ENCODE data around the gene SPTB.

SPTB gene

GRCh38 chr14:64730681-64731080 is 149.0 kb downstream of the SPTB start:
- no peak for TF ChIP-seq CTCF (IDR thresholded peaks at IDR 0.05; ENCODE audit: borderline replicate concordance, control extremely low read depth, extremely low read depth, insufficient read depth, missing control alignments)
- DNase-seq (ENCODE audit: low spot score) = no peak
- in situ Hi-C loops (cut with MboI; ENCODE audit: low sequenced_read_pairs, unreplicated experiment) = no loop called here

- TF ChIP-seq CTCF (IDR thresholded peaks at IDR 0.05; ENCODE audit: borderline replicate concordance, control extremely low read depth, extremely low read depth, insufficient read depth, missing control alignments) = no peak
Measured at GRCh38 chr14:64730061-64730440, 149.7 kb downstream of the SPTB start.

GRCh38 chr14:64729386-64730060 is 150.2 kb downstream of the SPTB start:
- TF ChIP-seq CTCF (IDR thresholded peaks at IDR 0.05; ENCODE audit: borderline replicate concordance, control extremely low read depth, extremely low read depth, insufficient read depth, missing control alignments) = no peak
- DNase-seq (ENCODE audit: low spot score) = no peak
- in situ Hi-C loops (cut with MboI; ENCODE audit: low sequenced_read_pairs, unreplicated experiment) = no loop called here

More at GRCh38 chr14:64730061-64730440, 149.7 kb downstream of the SPTB start:
- no peak for DNase-seq (ENCODE audit: low spot score)
- in situ Hi-C loops (cut with MboI; ENCODE audit: low sequenced_read_pairs, unreplicated experiment) = no loop called here

GRCh38 chr14:64728856-64729255 is 150.9 kb downstream of the SPTB start:
- DNase-seq (ENCODE audit: low spot score) = no peak
- in situ Hi-C loops (cut with MboI; ENCODE audit: low sequenced_read_pairs, unreplicated experiment) = no loop called here
- TF ChIP-seq CTCF (IDR thresholded peaks at IDR 0.05; ENCODE audit: borderline replicate concordance, control extremely low read depth, extremely low read depth, insufficient read depth, missing control alignments) = no peak

GRCh38 chr14:64728106-64728505 is 151.6 kb downstream of the SPTB start:
- DNase-seq (ENCODE audit: low spot score) = no peak
- in situ Hi-C loops (cut with MboI; ENCODE audit: low sequenced_read_pairs, unreplicated experiment) = no loop called here
- TF ChIP-seq CTCF (IDR thresholded peaks at IDR 0.05; ENCODE audit: borderline replicate concordance, control extremely low read depth, extremely low read depth, insufficient read depth, missing control alignments) = no peak

- no peak for DNase-seq (ENCODE audit: low spot score)
- TF ChIP-seq CTCF (IDR thresholded peaks at IDR 0.05; ENCODE audit: borderline replicate concordance, control extremely low read depth, extremely low read depth, insufficient read depth, missing control alignments) = no peak
- in situ Hi-C loops (cut with MboI; ENCODE audit: low sequenced_read_pairs, unreplicated experiment) = no loop called here
Measured at GRCh38 chr14:64727551-64728071, 152.1 kb downstream of the SPTB start.
